ENCODE results near the gene LILRA2.
"Not testable (repeated sequence)": the region's sequence is repeated elsewhere in the genome, so short reads cannot be mapped to it uniquely, and the experiment has no call there.

LILRA2 gene

GRCh38 chr19:54609356-54609791 is 35.8 kb downstream of the LILRA2 start:
- DNase-seq (ENCODE audit: low read depth) = no peak

DNA sequence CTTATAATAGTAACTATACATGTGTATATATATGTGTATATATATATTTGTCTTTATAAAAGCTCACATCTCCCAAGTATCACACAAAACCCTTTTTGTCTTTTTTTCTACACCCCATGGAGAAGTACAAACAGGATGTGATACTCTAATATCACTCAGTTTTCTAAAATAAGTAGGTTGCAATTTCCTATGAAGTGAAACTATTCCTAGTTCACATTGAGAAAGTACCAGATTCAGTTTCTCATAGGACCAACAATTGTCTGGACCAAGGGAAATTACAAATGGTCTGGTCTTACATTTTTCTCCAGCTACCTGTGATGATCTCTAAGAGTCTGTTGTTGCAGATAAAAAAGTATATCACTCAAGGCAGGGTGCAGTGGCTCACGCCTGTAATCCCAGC is 38.8 kb downstream of the LILRA2 start:
- DNase-seq (ENCODE audit: low read depth) = no peak

GRCh38 chr19:54614726-54615125 is 41.1 kb downstream of the LILRA2 start:
- no peak for DNase-seq (ENCODE audit: low read depth)

DNA sequence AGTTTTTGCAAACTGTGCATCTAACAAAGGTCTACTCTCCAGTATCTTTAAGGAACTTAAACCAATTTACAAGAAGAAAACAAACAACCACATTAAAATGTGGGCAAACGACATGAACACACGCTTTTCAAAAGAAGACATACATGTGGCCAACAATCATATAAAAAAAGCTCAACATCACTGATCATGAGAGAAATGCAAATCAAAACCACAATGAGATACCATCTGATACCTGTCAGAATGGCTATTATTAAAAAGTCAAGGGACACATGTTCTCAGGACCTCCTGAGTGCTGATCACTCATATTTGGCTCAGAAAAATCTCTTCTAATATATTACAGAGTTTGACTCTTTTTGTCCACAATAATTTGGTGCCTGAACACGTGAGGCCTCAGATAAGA is 42.5 kb downstream of the LILRA2 start:
- DNase-seq (ENCODE audit: low read depth) = no peak

DNA sequence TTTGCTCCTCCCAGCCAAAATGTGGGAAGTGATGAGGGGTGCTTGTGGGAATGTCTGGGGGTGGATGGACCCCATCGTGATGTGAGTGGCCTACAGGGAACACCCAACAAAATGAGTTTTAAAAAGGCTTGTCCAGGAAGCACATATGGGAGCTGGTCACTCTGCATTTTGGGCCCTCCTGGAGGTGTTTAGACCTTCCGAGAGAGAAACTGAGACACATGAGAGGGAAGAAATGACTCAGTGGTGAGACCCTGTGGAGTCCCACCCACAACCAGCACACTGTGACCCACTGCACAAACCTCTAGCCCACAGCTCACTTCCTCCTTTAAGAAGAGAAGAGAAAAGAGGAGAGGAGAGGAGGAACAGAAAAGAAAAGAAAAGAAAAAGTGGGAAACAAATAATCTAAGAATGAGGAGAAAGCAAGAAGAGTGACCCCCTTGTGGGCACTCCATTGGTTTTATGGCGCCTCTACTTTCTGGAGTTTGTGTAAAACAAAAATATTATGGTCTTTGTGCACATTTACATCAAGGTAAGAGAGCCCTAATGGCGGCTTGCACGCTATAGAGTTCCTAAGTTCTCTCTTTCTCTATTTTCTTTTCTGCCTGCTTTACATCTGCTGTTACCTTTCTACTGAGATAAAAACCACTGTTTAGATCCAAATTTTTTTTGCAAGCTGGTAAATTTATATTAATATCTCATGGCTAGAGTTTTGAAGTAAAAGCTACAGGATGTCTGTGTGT is 43.4 kb downstream of the LILRA2 start:
- DNase-seq (ENCODE audit: low read depth) = no peak

GRCh38 chr19:54620464-54620863 is 46.9 kb downstream of the LILRA2 start:
- DNase-seq (ENCODE audit: low read depth) = no peak

GRCh38 chr19:54622431-54622830 is 48.8 kb downstream of the LILRA2 start:
- no peak for DNase-seq (ENCODE audit: low read depth)

DNA sequence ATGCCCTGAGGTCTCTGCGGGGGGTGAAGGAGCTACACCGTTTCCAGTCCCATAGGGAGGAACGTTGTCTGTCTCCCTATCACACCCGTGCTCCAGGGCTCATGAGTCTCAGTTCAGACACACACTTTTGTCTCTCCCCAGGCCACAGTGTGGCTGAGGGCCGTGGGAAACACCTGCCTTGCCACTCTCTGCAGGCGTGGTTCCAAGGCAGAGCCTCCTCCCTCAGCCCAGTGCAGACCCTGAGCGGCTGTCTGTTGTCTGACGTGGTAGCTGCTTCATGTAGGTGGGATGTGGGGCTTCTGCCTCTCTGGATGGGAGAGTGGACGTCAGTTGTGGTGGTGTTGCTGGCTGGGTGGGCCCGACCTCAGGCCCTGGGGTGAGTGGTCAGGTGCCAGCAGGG is 50.6 kb downstream of the LILRA2 start:
- DNase-seq (ENCODE audit: low read depth) = not testable (repeated sequence)

DNA sequence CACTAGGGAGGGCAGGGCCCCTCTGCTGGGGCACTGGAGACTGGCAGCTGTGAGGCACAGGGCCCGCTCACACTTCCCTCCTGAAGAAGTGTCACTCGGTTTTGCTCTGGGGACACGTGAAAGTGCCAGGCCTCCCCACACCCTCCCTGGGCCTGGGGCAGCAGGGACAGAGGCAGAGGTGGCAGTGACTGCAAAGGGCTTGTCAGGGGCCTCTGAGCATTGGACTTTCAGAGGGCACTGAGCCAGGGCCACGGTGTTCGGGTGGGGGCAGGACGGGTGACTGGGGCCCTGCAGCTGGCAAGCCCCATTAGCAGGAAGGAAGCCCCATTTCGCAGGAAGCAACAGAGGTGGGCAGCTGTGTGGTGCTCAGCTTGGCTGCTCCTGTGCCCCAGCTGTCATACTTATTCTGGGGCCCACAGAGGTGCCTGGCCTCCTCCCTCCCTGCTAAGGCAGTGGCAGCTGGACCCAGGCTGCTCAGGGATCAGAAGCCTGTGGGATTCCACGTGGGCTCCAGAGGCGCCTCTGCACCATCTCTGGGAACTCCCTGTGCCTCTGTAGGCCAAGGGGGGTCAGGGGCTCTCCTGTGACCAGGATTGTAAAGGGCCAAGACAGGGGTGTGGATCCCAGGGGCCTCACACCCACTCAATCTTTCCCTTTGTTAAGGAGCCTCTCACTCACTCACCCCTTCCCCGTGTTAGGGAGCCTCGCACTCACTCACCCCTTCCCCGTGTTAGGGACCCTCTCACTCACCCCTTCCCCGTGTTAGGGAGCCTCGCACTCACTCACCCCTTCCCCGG is 51.5 kb downstream of the LILRA2 start:
- DNase-seq (ENCODE audit: low read depth) = not testable (repeated sequence)

- DNase-seq (ENCODE audit: low read depth) = no peak
These were observed 53.2 kb downstream of the LILRA2 start for GRCh38 chr19:54626757-54627156.

- DNase-seq (ENCODE audit: low read depth) = not testable (repeated sequence)
These were observed 54.3 kb downstream of the LILRA2 start for GRCh38 chr19:54627912-54628311.

GRCh38 chr19:54630262-54630661 is 56.7 kb downstream of the LILRA2 start, which contains the start of gene LILRB1:
Gene LILRB1 (plus strand): TSS chr19:54630484. CDS start chr19:54631074, 590 bp downstream.
- DNase-seq (ENCODE audit: low read depth) = not testable (repeated sequence)

- DNase-seq (ENCODE audit: low read depth) = no peak
These were observed 57.2 kb downstream of the LILRA2 start for GRCh38 chr19:54630782-54631181.

DNA sequence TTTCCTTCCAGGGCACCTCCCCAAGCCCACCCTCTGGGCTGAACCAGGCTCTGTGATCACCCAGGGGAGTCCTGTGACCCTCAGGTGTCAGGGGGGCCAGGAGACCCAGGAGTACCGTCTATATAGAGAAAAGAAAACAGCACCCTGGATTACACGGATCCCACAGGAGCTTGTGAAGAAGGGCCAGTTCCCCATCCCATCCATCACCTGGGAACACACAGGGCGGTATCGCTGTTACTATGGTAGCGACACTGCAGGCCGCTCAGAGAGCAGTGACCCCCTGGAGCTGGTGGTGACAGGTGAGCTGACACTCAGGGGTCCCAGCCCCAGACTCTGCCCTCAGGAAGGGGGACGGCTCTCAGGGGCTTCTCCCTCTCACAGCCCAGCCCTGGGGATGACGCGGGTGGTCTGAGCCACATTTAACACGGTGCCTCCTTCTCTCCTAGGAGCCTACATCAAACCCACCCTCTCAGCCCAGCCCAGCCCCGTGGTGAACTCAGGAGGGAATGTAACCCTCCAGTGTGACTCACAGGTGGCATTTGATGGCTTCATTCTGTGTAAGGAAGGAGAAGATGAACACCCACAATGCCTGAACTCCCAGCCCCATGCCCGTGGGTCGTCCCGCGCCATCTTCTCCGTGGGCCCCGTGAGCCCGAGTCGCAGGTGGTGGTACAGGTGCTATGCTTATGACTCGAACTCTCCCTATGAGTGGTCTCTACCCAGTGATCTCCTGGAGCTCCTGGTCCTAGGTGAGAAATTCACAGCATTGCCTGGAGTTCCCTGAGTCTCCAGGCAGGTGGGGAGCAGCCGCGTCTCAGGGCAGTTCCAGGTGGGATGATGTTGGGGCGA is 58.1 kb downstream of the LILRA2 start:
- not testable (repeated sequence) for DNase-seq (ENCODE audit: low read depth)

- not testable (repeated sequence) for DNase-seq (ENCODE audit: low read depth)
These were observed 58.9 kb downstream of the LILRA2 start for GRCh38 chr19:54632517-54632916.

DNA sequence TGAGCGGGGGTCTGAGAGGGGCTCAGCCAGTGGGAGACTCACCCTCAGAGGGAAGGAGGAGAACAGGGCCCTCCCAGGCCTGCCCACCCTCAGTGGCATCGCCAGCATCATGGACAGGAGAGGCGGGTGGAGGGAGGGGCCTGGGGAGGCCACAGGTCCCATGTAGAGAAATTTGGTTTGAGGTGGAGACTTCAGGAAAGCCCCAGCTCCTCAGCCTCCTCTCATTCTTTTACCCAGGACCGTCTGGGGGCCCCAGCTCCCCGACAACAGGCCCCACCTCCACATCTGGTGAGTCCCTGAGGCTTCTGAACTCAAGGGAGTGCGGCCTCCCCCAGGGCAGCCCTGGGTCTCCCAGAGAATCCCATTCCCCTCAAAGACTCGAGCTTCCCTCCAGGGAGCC is 59.8 kb downstream of the LILRA2 start:
- DNase-seq (ENCODE audit: low read depth) = no peak

- not testable (repeated sequence) for DNase-seq (ENCODE audit: low read depth)
These were observed 62.5 kb downstream of the LILRA2 start for GRCh38 chr19:54636081-54636480.

DNA sequence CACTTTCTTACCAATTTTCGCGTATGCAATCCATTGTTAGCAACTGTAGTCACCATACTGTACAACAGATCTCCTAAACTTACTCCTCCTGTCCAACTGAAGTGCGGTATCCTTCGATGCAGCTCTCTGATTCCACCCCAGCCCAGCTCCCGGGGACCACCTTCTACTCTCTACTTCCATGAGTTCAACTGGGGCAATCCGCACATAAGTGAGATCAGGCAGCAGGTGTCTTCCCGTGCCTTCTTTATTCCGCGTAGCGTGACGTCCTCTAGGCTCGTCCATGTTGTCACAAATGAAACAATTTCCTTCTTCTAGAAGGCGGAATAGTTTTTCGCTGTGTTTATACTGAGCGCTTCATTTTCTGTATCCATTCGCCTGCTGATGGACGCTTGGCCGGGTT is 65.1 kb downstream of the LILRA2 start:
- no peak for DNase-seq (ENCODE audit: low read depth)
